GM18526 (cell line): ENCODE measurements around the gene RFTN1.

Experiments
- POLR2A ChIP-seq: IDR thresholded peaks from 3 replicates; pipeline ENCODE4 v1.6.1; 2011; ENCODE audit not compliant: insufficient read length; ENCODE audit errors: extremely low read depth

Gene RFTN1

DNA sequence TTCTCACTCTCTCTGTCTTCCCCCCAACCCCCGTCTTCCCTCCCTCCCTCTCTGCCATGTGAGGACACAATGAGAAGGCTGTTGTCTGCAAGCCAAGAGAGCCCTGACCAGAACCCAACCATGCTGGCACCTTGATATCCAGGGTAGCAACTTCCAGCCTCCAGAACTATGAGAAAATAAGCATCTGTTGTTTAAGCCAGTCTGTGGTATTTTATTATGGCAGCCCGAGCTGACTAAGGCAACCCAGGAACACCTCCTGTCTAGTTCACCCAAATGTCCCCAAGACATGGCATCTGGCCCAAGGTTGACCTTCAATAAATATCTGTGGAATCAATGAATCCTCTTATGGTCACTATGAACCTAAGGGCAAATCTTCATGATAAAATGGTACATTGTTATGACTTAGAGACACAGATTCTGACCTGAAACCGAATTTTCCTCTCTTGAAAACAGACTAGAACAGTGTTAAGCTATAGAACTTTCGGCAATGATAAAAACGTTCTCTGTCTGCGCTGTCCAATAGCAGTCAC is 26.5 kb downstream of the RFTN1 start:
- TF ChIP-seq POLR2A: no peak

DNA sequence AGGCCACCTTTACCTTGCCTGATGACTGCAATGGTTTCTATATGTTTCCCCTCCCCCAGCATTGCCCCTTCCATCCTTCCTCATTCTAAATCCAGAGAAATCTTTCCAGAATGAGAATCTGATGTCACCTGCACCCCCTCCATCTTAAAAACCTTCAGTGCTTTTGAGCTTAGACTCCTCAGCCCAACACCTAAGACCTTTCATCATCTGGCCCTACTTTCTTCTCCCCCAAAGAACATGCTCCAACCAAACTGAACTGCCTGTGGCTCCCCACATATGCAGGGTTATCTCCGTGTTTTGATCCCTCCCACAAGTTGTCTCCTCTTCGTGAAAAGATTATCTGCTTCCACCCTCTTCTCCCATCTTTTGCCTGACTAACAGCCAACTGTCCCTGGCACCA is 27.3 kb downstream of the RFTN1 start:
- TF ChIP-seq POLR2A: no peak

DNA sequence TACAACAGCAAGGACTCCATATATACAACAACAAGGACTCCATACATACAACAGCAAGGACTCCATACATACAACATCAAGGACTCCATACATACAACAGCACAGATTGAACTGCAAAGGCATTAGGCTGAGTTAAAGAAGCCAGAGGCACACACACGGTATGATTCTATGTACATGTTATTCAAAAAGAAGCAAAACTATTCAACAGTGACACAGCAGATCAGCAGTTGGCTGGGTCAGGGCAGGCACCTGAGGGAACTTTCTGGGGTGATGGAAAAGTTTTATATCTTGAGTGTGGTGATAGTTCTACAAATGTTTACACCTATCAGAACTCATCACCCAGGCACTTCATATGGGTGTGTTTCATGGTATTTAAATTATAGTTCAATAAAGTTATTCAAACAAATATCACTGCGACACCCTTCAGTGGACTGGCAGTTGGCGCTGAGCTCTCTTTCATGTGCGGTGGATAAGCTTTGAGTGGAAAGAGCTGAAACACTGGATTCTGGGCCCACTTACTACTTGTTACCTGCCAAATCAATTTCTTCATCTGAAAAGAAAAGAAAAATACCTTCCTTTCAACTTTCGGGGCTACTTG is 28.0 kb downstream of the RFTN1 start:
- no peak for TF ChIP-seq POLR2A

DNA sequence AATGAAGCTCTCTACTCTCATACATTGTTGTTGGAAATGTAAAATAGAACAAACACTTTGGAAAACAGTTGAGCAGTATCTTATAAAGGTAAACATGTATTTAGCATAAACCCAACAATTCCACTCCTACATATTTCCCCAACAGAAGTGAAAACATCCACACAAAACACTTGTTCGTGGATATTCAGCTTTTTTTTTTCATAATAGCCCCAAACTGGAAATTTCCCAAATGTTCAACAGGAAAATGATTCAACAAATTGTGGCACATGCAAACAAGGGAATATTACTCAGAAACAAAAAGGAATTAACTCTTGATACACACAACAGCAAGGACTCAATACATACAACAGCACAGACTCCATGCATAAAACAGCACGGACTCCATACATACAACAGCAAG is 28.5 kb downstream of the RFTN1 start:
- no peak for TF ChIP-seq POLR2A

DNA sequence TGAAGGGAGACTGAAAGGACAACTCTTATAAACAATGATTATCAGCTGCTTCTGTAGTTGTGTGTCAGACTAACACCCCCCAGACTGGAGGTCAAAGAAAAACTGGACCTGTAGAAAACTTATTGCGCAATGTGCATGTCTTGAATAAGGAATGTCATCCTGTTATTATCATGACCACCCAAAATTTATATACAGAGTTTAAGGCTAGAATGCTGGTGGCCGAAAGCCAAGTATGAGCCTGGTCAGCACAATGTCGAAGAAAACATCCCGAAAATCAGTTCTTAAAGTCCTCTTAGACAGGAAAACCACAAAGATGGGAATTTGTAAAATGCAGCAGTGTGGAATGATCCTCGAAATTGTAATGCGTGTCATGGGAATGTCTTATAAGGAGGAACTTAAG is 29.3 kb downstream of the RFTN1 start:
- TF ChIP-seq POLR2A: no peak

DNA sequence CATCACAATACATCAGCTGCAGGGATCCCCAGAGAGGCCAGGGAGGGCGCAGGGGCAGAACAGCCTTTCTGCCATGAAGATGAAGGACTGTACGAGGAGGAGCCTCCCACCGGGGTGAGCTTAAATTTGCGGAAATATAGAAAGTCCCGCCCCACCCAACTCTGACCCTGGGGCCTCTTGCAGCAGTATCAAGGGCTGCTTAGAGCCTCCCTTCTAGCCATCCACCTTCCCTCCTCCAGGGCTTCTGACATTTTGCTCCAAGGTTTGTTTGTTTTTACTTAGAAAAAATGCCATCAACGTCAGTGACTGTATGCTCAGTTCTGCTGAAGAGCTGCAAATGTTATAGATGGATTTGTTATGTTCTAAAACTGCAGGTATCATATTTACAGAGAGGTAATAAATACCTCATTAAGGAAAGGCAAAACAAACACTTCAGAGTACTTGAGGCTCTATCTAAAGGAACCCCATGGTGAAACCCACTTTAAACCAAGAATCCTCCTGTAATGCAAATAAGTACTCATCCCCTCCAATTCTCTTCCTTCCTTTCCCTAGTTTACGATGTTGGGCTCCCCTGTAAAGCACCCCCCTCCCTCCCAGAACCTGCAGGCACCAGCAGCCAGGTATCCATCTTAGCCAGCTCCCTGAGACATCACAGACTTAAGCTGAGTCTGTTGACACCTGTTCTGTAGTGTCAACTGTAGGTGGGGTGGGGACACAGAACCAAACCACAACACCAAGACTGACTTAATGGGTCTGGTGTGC is 30.5 kb downstream of the RFTN1 start:
- TF ChIP-seq POLR2A: no peak

DNA sequence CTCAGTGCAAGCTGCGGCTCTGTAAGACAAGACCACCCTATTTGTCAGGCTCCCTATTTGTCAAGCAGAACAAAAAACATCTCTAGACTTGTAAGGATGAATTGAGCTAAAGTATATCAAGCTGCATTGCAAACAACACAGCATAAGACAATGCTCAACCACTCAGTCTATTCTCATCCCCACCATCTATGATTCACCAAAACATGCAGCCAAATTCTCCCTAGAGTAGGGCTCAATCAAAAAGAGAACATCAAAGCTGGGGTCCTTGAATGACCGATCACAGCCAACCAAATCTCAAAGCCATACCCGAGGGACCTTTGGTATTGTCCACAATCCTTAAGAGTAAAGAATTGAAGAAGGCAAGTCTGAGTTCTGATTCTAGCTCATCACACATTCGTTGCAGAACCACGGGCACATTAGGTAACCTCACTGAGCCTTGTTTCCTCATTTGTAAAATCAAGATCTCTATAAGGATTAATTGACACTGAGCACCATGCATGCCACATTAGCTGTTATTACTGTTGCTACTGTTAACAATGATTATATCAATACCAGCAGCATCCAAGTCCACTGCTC is 31.2 kb downstream of the RFTN1 start:
- no peak for TF ChIP-seq POLR2A

DNA sequence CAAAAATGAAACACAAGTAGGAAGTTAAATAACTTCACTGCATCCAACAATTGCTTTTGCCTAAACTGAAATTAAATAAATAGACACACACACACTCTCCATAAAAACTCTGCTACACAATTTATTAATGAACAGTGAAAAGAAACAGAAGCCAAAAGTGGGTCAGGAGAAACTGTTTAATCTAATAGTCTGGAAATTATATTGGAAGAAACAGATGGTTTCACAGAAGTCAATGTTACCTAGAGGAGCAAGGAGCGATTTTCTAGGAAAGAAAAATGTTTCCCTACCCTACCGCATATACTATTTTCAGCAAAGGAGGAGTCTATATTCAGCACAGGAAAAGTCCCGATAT is 32.0 kb downstream of the RFTN1 start:
- TF ChIP-seq POLR2A: no peak

DNA sequence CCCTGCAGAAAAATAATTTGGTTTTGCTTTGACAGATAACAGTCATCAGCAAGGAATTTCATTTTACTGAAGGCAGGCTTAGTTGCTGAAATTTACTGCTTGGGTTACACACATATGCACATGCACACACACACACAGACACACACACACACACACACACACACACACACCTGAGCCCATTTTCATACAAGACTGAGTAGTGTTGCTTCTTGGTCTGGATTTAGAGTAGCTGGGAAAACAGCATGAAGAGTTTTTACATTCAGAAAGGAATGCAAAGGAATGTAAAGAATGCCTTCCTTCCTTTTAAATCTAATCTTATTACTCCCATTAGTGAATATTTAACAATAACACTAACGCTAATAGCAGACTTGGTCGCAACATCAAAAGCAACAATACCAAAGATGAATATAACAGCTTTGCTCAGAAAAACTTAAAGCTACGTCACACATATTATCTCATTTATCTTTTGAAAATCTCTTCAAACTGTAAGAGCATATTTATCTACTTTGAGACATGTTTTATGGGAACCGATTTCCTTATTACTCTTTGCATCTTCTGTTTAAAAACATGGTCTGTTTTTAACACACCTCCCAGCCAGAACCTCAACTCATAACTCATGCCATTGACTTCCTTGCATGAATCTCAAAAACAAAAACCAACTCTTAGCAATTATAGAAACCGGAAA is 32.5 kb downstream of the RFTN1 start:
- no peak for TF ChIP-seq POLR2A

DNA sequence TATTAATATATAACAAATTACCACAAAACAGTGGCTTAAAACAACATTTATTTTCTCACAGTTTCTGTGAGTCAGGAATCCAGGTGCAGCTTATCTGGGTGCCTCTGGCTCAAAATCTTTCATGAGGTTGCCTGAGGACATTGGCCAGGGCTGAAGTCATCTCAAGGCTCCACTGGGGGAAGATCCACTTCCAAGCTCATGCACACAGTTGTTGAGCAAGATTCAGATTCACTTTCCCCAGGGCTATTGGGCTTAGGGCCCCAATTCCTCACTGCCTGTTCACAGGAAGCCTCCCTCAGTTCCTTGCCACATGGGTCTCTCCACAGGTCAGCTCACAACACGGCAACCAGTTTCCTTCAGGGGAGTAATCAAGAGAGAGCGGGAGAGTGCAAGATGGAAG is 35.0 kb downstream of the RFTN1 start:
- TF ChIP-seq POLR2A: no peak

DNA sequence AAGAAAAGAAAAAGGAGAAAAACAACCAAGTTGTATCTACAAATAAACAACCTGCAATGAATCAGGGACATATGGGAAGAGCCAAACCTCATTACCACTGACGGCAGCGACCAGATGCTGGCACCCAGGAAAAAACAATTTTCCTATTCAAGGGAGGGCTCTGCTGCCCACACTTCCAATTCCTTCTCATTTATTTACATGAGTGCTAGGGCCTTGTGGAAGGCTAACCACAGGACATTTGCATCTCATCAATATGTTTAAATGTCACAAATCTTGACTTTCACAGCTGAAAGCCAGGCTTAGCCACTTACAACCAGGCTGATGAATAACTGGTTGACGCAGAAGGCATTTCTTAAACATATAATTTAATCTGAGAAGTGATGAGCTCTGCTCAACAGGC is 36.0 kb downstream of the RFTN1 start:
- TF ChIP-seq POLR2A: no peak

DNA sequence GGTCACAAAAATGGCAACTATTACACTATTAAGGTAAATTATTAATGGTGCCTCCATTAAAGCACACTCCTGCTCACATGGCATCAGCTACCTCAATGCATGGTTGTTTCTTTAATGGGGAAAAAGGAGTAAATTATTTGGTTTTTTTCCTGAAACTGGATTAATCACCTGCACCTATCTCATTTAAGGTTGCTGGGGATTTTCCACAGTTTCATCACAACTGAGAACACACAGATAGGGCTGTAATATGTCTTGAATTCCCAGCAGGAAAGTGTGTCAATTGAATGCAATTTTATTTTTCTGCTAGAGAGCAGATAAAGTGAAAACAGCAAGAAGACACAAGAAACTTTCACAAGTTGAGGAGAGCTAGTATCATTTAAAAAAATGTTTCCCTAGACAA is 36.4 kb downstream of the RFTN1 start:
- TF ChIP-seq POLR2A: no peak

DNA sequence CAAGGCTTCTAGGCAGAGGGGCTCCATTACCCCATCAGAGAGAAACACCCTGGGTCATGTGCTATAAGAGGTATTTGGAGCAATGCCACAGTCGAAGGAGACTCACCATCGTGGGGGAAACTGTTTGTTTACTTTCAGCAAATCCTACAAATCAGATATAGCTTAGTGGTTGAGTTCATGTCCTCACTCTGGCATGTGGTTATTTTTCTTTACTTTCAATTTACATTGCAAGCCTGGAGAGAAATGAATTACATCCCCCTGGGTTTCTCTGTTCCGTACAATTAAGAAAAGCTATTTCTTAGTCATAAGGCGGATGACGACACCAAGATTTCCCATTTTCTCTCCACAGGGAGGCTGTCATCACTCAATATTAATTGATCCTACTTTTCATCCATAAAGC is 36.9 kb downstream of the RFTN1 start:
- no peak for TF ChIP-seq POLR2A

DNA sequence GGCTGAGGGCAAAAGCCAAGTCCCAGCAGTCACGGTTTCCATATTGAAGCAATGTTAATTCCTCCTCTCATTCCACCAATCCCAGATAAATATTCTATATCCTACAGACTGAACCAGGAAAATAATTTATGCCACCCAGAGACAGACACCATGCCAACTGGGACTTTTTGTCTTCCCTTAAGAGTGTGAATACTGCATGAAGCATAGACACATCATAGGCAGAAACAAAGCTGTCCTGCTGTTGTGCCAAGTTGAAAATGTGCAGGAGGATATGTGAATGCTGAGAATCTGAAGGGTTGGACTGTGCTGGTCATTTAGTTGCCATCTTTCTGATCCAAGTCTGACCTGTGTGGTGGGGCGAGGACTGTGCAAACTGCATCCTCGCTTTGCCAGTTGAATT is 37.7 kb downstream of the RFTN1 start:
- no peak for TF ChIP-seq POLR2A

DNA sequence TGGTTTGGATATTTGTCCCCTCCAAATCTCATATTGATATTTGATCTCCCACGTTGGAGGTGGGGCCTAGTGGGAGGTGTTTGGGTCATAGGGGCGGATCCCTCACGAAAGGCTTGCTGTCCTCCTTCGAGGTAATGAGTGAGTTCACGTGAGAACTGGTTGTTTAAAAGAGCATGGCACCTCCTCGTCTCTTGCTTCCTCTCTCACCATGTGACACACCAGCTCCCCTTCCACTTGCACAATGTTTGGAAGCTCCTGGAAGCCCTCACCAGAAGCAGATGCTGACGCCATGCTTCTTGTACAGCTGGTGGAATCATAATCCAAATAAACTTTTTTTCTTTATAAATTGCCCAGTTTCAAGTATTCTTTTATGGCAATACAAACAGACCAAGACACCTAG is 38.6 kb downstream of the RFTN1 start:
- TF ChIP-seq POLR2A: no peak

DNA sequence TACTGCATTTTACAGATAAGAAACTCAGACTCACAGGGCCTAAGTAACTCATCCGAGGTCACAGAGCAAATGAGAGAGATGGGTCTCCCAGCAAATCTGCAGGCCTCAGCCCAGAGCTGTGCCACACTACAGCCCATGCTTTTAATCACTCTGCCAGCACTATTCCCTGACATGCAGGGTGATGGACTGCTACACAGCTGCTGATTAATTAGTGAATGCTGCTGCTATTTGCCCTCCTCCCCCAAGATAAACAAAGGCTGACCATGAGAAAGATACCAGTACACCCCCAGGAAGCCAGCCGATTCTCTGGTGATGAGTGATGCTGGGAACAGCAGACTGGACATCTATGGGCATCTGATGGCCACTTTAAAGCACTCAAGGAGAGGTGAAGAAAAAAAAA is 39.3 kb downstream of the RFTN1 start:
- no peak for TF ChIP-seq POLR2A
